ENCODE measurements around the gene MYO16.
"Not testable (repeated sequence)": the region's sequence is repeated elsewhere in the genome, so short reads cannot be mapped to it uniquely, and the experiment has no call there.

Gene MYO16

GRCh38 chr13:108974686-108975085 lies 345.3 kb downstream of the MYO16 start:
- no peak for DNase-seq (ENCODE audit: low read depth, low spot score)

- DNase-seq (ENCODE audit: low read depth, low spot score) = no peak
Observed at GRCh38 chr13:108980237-108980636, 350.8 kb downstream of the MYO16 start.

GRCh38 chr13:108981407-108981806 lies 352.0 kb downstream of the MYO16 start:
- DNase-seq (ENCODE audit: low read depth, low spot score) = no peak

- DNase-seq (ENCODE audit: low read depth, low spot score) = no peak
Observed at GRCh38 chr13:108983273-108983672, 353.9 kb downstream of the MYO16 start.

GRCh38 chr13:108984251-108984920 lies 355.0 kb downstream of the MYO16 start:
- DNase-seq (ENCODE audit: low read depth, low spot score) = no peak

- no peak for DNase-seq (ENCODE audit: low read depth, low spot score)
Observed at GRCh38 chr13:108985166-108985565, 355.8 kb downstream of the MYO16 start.

- DNase-seq (ENCODE audit: low read depth, low spot score) = no peak
Observed at GRCh38 chr13:108987517-108987916, 358.1 kb downstream of the MYO16 start.

GRCh38 chr13:108987944-108988343 lies 358.5 kb downstream of the MYO16 start:
- DNase-seq (ENCODE audit: low read depth, low spot score) = no peak

GRCh38 chr13:108991416-108991815 lies 362.0 kb downstream of the MYO16 start:
- DNase-seq (ENCODE audit: low read depth, low spot score) = not testable (repeated sequence)

GRCh38 chr13:108993346-108993745 lies 363.9 kb downstream of the MYO16 start:
- DNase-seq (ENCODE audit: low read depth, low spot score) = no peak

GRCh38 chr13:108996430-108996829 lies 367.0 kb downstream of the MYO16 start:
- no peak for DNase-seq (ENCODE audit: low read depth, low spot score)

GRCh38 chr13:109000207-109000606 lies 370.8 kb downstream of the MYO16 start:
- DNase-seq (ENCODE audit: low read depth, low spot score) = no peak

GRCh38 chr13:109002934-109003333 lies 373.5 kb downstream of the MYO16 start:
- no peak for DNase-seq (ENCODE audit: low read depth, low spot score)

- no peak for DNase-seq (ENCODE audit: low read depth, low spot score)
Observed at GRCh38 chr13:109007946-109008345, 378.5 kb downstream of the MYO16 start.

GRCh38 chr13:109009756-109010155 lies 380.3 kb downstream of the MYO16 start:
- no peak for DNase-seq (ENCODE audit: low read depth, low spot score)

GRCh38 chr13:109010912-109011311 lies 381.5 kb downstream of the MYO16 start:
- DNase-seq (ENCODE audit: low read depth, low spot score) = no peak

GRCh38 chr13:109012115-109012514 lies 382.7 kb downstream of the MYO16 start:
- DNase-seq (ENCODE audit: low read depth, low spot score) = no peak

GRCh38 chr13:109021558-109021957 lies 392.1 kb downstream of the MYO16 start:
- no peak for DNase-seq (ENCODE audit: low read depth, low spot score)

- no peak for DNase-seq (ENCODE audit: low read depth, low spot score)
Observed at GRCh38 chr13:109024611-109025010, 395.2 kb downstream of the MYO16 start.

- no peak for DNase-seq (ENCODE audit: low read depth, low spot score)
Observed at GRCh38 chr13:109026266-109026665, 396.9 kb downstream of the MYO16 start.

- no peak for DNase-seq (ENCODE audit: low read depth, low spot score)
Observed at GRCh38 chr13:109028624-109029023, 399.2 kb downstream of the MYO16 start.

- no peak for DNase-seq (ENCODE audit: low read depth, low spot score)
Observed at GRCh38 chr13:109033090-109033489, 403.7 kb downstream of the MYO16 start.

GRCh38 chr13:109036078-109036780 lies 406.8 kb downstream of the MYO16 start:
- DNase-seq (ENCODE audit: low read depth, low spot score) = no peak
